Measurements from ENCODE around the gene MYLK.
"Not testable (repeated sequence)": the region's sequence is repeated elsewhere in the genome, so short reads cannot be mapped to it uniquely, and the experiment has no call there.

Gene MYLK

DNA sequence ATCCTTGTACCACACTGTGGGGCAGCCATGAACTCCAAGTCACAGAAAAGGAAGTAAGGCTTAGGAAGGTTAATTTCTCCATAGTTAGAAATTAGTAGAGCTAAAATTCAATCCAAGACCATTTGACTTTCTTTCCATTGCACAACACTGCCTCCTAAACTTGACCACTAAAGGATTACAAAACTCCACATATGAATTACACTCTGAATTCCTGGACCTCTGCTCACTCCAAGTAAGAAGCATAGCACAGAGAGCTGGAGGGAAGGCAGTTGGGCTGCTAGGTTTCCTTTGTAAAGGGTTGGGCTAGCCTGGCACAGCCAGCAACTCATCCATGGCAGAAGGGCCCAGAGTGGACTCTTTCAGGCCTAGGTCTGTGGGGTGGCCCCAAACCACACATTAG is 134.4 kb downstream of the MYLK start:
- H3K27me3 ChIP-seq (ENCODE audit: control insufficient read depth, insufficient read depth, low read length) = no peaks in the 10 kb centered on the region
- H3K9me3 ChIP-seq (ENCODE audit: control insufficient read depth, low read length) = no peaks in the 10 kb centered on the region
- H3K4me3 ChIP-seq (ENCODE audit: low read length) = no peak overlapping the region
- H3K36me3 ChIP-seq (ENCODE audit: control insufficient read depth, insufficient read depth, low read length) = no peaks in the 10 kb centered on the region
- no peak overlapping the region for H3K9ac ChIP-seq (ENCODE audit: low read length)
- no peaks in the 10 kb centered on the region for H3K4me1 ChIP-seq (ENCODE audit: control insufficient read depth, insufficient read depth, low read length)

DNA sequence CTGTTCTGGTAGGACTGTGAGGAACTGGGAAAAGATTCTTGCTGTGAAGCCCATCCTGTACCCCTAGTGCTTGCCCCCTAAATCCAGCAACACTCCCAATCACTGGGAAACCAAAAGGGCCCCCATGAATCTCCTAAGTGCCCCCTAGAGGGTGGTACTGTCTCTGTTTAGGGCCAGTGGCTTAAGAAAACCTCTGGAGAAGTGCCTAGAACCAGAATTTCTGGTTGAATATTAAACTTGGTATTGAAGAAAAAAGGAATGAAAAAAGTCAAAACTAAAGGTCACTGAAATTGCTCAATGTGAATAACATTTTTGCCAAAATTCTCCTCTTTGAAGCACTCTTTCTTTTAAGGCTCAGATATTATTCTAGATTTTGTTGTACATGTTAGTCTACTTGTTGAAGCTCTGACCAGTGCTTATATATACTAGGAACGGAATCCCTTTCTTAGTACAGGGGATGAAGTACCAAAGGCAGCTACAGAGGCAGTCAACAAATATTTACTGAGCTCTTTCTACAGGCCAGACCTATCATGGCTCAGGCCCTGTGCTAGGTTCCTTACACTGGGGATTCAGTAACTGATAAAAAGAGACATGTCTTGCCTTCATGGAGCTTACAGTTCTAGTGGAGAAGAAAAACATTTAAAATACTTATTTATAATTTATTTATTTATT is 138.8 kb downstream of the MYLK start:
- no peaks in the 10 kb centered on the region for H3K4me1 ChIP-seq (ENCODE audit: control insufficient read depth, insufficient read depth, low read length)

GRCh38 chr3:123744064-123744463 is 140.1 kb downstream of the MYLK start:
- H3K27me3 ChIP-seq (ENCODE audit: control insufficient read depth, insufficient read depth, low read length) = no peaks in the 10 kb centered on the region
- no peaks in the 10 kb centered on the region for H3K36me3 ChIP-seq (ENCODE audit: control insufficient read depth, insufficient read depth, low read length)
- no peaks in the 10 kb centered on the region for H3K9me3 ChIP-seq (ENCODE audit: control insufficient read depth, low read length)
- H3K4me1 ChIP-seq (ENCODE audit: control insufficient read depth, insufficient read depth, low read length) = no peaks in the 10 kb centered on the region
- no peak overlapping the region for H3K4me3 ChIP-seq (ENCODE audit: low read length)
- no peak overlapping the region for H3K9ac ChIP-seq (ENCODE audit: low read length)

More for the DNA sequence above, 138.8 kb downstream of the MYLK start:
- Histone ChIP-seq H3K9ac (ENCODE audit: low read length) (no peak overlapping the region), H3K4me3 (ENCODE audit: low read length) (no peak overlapping the region), H3K36me3 (ENCODE audit: control insufficient read depth, insufficient read depth, low read length) (no peaks in the 10 kb centered on the region), H3K9me3 (ENCODE audit: control insufficient read depth, low read length) (no peaks in the 10 kb centered on the region), H3K27me3 (ENCODE audit: control insufficient read depth, insufficient read depth, low read length) (no peaks in the 10 kb centered on the region)

DNA sequence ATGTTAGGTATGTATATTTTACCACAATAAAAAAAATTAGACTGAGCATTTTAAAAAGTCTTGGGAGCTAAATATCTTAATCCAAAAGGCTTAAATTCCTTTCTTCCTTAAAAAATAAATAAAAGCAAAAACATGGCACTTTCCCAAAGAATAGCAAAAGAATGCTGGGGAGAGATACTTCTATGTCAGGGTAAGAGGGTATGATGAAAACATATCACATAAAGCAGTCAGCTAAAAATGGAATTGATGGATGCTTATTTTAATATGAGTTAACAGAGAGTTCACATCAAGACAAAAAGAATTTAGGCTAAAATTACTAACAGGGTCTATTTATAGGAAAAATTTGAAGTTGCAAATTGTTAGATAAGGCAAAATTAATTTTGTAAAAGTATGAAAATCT is 141.0 kb downstream of the MYLK start:
- Histone ChIP-seq H3K9me3 (ENCODE audit: control insufficient read depth, low read length) (no peaks in the 10 kb centered on the region), H3K9ac (ENCODE audit: low read length) (no peak overlapping the region), H3K4me1 (ENCODE audit: control insufficient read depth, insufficient read depth, low read length) (no peaks in the 10 kb centered on the region), H3K4me3 (ENCODE audit: low read length) (no peak overlapping the region), H3K36me3 (ENCODE audit: control insufficient read depth, insufficient read depth, low read length) (no peaks in the 10 kb centered on the region), H3K27me3 (ENCODE audit: control insufficient read depth, insufficient read depth, low read length) (no peaks in the 10 kb centered on the region)

DNA sequence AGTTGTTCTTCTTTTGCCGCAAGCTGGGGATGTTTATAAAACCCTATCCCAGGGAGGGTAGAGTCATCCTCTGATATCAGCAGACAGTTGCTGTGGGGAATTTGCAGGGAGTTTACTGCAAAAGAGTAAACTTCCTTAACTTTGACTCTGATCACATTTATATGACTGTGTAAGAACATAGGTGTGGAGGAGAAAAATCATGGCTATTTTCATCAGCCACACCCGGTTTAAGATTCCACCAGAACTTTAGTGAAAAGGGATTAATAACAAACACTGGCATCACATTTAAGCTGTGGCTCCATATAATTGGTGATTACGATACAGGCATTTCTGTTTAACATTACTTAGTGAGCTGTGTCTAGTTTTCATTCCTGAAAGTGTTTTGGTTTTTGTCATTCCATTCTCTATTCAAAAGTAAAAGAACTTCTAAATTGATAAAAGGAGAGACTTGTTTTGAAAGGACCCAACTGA is 143.1 kb downstream of the MYLK start:
- Histone ChIP-seq H3K9ac (ENCODE audit: low read length) (no peak overlapping the region), H3K9me3 (ENCODE audit: control insufficient read depth, low read length) (no peaks in the 10 kb centered on the region), H3K27me3 (ENCODE audit: control insufficient read depth, insufficient read depth, low read length) (no peaks in the 10 kb centered on the region), H3K4me1 (ENCODE audit: control insufficient read depth, insufficient read depth, low read length) (no peaks in the 10 kb centered on the region), H3K4me3 (ENCODE audit: low read length) (no peak overlapping the region), H3K36me3 (ENCODE audit: control insufficient read depth, insufficient read depth, low read length) (no peaks in the 10 kb centered on the region)

DNA sequence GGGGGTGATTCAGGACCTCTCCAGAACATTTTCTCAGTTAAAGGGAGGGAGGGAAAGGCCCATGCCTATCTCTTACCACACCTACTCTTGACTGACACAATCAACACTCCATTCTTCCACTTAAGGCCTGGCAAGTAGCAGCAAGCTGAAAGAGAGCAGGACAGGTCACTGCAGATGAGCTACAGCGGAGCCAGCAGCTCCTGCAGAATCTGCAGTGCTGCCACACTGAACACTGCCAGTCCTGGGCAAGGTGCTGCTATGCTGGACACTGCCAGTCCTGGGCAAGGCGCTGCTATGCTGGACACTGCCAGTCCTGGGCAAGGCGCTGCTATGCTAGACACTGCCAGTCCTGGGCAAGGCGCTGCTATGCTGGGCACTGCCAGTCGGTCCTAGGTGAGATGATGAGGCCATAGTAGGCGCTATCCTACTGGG is 143.7 kb downstream of the MYLK start:
- no peaks in the 10 kb centered on the region for H3K36me3 ChIP-seq (ENCODE audit: control insufficient read depth, insufficient read depth, low read length)
- no peaks in the 10 kb centered on the region for H3K4me1 ChIP-seq (ENCODE audit: control insufficient read depth, insufficient read depth, low read length)
- H3K4me3 ChIP-seq (ENCODE audit: low read length) = no peak overlapping the region
- H3K9me3 ChIP-seq (ENCODE audit: control insufficient read depth, low read length) = no peaks in the 10 kb centered on the region
- H3K9ac ChIP-seq (ENCODE audit: low read length) = no peak overlapping the region
- H3K27me3 ChIP-seq (ENCODE audit: control insufficient read depth, insufficient read depth, low read length) = no peaks in the 10 kb centered on the region

DNA sequence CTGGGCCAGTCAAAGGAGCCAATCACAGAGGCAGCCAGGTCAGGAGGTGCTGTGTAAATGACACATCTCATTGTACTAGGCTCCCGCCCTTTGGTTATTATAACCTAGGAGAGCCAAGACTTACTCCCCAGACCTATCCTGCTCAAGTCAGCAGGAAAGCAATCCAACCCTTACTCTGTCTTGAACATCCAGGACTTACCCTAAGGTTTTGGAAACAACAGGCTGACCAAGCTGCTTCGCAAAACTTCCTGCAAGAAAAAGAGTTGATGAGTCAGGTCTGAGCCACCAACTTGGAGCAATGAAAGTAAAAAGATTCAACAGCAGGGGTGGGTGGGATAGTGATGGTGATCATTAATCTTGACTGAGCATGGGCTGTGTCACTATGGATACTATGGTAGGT is 144.4 kb downstream of the MYLK start:
- Histone ChIP-seq H3K27me3 (ENCODE audit: control insufficient read depth, insufficient read depth, low read length) (no peaks in the 10 kb centered on the region), H3K9me3 (ENCODE audit: control insufficient read depth, low read length) (no peaks in the 10 kb centered on the region), H3K4me1 (ENCODE audit: control insufficient read depth, insufficient read depth, low read length) (no peaks in the 10 kb centered on the region), H3K9ac (ENCODE audit: low read length) (no peak overlapping the region), H3K4me3 (ENCODE audit: low read length) (no peak overlapping the region), H3K36me3 (ENCODE audit: control insufficient read depth, insufficient read depth, low read length) (no peaks in the 10 kb centered on the region)

DNA sequence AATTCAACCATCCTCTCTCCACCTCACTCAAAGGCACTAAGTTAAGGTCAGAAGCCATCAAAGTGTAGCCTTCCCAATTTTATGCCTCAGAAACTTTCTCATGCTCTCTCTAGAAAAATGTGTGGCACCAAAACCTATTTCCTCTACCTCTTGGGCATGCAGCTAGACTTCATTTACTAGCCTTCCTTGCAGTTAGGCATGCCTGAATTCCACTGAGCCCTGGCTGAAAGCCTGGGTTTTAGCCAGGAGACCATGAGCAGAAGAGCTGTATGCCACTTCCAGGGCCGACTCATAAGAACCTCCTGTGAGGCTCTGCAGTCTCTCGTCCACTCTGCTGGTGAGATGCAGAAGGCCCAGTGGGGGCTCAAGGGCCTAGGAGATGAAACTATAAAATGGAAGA is 145.0 kb downstream of the MYLK start:
- no peak overlapping the region for H3K9ac ChIP-seq (ENCODE audit: low read length)
- no peaks in the 10 kb centered on the region for H3K36me3 ChIP-seq (ENCODE audit: control insufficient read depth, insufficient read depth, low read length)
- H3K4me3 ChIP-seq (ENCODE audit: low read length) = no peak overlapping the region
- H3K9me3 ChIP-seq (ENCODE audit: control insufficient read depth, low read length) = no peaks in the 10 kb centered on the region
- H3K4me1 ChIP-seq (ENCODE audit: control insufficient read depth, insufficient read depth, low read length) = no peaks in the 10 kb centered on the region
- no peaks in the 10 kb centered on the region for H3K27me3 ChIP-seq (ENCODE audit: control insufficient read depth, insufficient read depth, low read length)

DNA sequence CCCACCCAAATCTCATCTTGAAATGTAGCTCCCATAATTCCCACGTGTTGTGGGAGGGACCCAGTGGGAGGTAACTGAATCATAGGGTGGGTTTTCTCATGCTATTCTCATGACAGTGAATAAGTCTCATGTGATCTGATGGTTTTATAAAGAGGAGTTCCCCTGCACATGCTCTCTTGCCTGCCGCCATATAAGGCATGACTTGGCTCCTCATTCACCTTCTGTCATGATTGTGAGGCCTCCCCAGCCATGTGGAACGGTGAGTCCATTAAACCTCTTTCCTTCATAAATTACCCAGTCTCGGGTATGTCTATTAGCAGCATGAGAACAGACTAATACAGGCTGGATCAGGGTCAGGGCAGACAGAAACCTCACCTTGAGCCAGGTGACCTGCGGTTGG is 145.6 kb downstream of the MYLK start:
- H3K27me3 ChIP-seq (ENCODE audit: control insufficient read depth, insufficient read depth, low read length); H3K9ac ChIP-seq (ENCODE audit: low read length); H3K4me3 ChIP-seq (ENCODE audit: low read length); H3K36me3 ChIP-seq (ENCODE audit: control insufficient read depth, insufficient read depth, low read length); H3K9me3 ChIP-seq (ENCODE audit: control insufficient read depth, low read length); H3K4me1 ChIP-seq (ENCODE audit: control insufficient read depth, insufficient read depth, low read length): not testable (repeated sequence)

DNA sequence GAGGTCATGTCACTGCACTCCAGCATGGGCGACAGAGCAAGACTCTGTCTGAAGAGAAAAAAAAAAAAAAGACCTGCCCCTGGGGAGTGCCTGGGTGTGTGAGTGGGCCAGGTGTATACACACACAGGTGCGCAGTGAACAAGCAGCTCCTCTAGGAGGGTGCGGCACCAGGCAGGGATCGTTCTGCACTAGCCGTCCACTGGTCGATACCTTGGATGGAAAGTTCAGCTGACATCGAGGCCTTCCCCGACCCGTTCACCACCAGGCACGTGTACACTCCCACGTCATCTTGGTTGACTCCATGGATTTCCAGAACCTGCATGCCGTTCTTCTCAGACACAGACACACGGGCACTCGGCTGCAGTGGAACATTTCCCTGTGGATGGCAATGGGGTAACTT is 147.0 kb downstream of the MYLK start:
- H3K4me1 ChIP-seq (ENCODE audit: control insufficient read depth, insufficient read depth, low read length) = no peaks in the 10 kb centered on the region
- H3K4me3 ChIP-seq (ENCODE audit: low read length) = no peak overlapping the region
- H3K36me3 ChIP-seq (ENCODE audit: control insufficient read depth, insufficient read depth, low read length) = no peaks in the 10 kb centered on the region
- no peak overlapping the region for H3K9ac ChIP-seq (ENCODE audit: low read length)
- H3K27me3 ChIP-seq (ENCODE audit: control insufficient read depth, insufficient read depth, low read length) = no peaks in the 10 kb centered on the region
- H3K9me3 ChIP-seq (ENCODE audit: control insufficient read depth, low read length) = no peaks in the 10 kb centered on the region

GRCh38 chr3:123735456-123735855 is 148.7 kb downstream of the MYLK start:
- Histone ChIP-seq H3K36me3 (ENCODE audit: control insufficient read depth, insufficient read depth, low read length) (no peaks in the 10 kb centered on the region), H3K9ac (ENCODE audit: low read length) (no peak overlapping the region), H3K4me3 (ENCODE audit: low read length) (no peak overlapping the region), H3K4me1 (ENCODE audit: control insufficient read depth, insufficient read depth, low read length) (no peaks in the 10 kb centered on the region), H3K9me3 (ENCODE audit: control insufficient read depth, low read length) (no peaks in the 10 kb centered on the region), H3K27me3 (ENCODE audit: control insufficient read depth, insufficient read depth, low read length) (no peaks in the 10 kb centered on the region)

DNA sequence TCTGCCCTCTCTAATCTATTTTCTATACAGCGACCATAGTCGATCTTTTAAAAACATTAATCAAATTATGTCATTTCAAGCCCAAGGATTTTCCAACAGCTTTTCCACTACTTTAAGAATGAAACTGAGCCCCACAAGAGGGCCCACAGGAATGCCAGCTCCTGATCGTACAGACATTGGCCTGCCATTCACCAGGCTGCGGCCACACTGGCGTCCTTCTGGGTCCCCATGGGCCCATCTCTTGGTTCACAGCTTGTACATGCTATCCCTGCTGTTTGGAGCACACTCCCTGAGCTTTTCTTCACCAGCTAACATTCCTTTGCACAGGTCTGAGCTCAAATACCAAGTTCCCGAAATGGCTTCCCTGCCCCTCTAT is 149.6 kb downstream of the MYLK start:
- Histone ChIP-seq H3K36me3 (ENCODE audit: control insufficient read depth, insufficient read depth, low read length) (no peaks in the 10 kb centered on the region), H3K27me3 (ENCODE audit: control insufficient read depth, insufficient read depth, low read length) (no peaks in the 10 kb centered on the region), H3K4me3 (ENCODE audit: low read length) (no peak overlapping the region), H3K9ac (ENCODE audit: low read length) (no peak overlapping the region), H3K9me3 (ENCODE audit: control insufficient read depth, low read length) (no peaks in the 10 kb centered on the region), H3K4me1 (ENCODE audit: control insufficient read depth, insufficient read depth, low read length) (no peaks in the 10 kb centered on the region)
